NCI-H524 treated with DMSO at 0.1 percent for 48 hours (cell line): Measurements from ENCODE around the gene WDR31.
"Not testable (repeated sequence)": the region's sequence is repeated elsewhere in the genome, so short reads cannot be mapped to it uniquely, and the experiment has no call there.

Source experiments
- DNase-seq: peaks from one replicate; lab custom pipeline; 2025; lab: John Stamatoyannopoulos, UW

WDR31 gene

GRCh38 chr9:113298311-113298710 is 41.8 kb downstream of the WDR31 start:
- DNase-seq: no peak

GRCh38 chr9:113296796-113297558 is 43.1 kb downstream of the WDR31 start:
- peak; percentile 77 for DNase-seq

GRCh38 chr9:113296247-113296646 is 43.8 kb downstream of the WDR31 start:
- DNase-seq: not testable (repeated sequence)

DNA sequence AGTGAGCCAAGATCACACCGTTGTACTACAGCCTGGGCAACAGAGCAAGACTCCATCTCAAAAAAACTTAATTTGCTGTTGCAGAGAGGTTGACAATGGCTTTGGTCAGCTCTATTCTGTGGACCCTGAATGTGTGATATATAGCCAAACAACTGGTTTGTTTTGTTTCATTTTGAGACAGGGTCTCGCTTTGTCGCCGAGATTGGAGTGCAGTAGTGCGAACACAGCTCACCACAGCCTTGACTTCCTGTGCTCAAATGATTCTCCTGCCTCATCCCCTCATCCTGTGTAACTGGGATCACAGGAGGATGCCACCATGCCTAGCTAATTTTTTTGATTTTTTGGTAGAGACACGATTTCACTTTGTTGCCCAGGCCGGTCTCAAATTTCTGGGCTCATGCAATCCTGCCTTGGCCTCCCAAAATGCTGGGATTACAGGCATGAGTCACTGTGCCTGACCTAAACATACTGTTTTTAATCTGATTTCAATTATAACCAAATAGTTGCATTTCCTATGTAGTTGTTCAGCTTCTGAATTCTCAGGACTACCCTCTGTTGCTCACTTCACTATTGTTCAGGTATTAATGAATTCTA is 46.7 kb downstream of the WDR31 start:
- no peak for DNase-seq

DNA sequence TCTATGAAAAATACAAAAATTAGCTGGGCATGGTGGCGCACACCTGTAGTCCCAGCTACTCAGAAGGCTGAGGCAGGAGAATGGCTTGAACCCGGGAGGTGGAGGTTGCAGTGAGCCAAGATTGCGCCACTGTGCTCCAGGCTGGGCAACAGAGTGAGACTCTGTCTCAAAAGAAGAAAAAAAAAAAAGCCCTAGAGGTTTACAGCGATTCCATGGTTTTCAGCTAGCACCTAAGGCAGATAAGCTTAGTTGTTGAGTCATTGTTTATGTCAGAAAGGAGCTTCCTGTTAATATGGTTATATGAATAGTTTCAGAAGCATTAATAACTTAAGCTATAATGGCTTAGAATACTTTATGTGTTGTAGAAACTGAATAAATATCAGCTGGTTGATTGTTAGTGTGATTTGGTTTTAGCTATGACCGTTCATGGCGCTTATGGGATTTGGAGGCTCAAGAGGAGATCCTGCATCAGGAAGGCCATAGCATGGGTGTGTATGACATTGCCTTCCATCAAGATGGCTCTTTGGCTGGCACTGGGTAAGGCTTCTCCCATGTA is 49.9 kb downstream of the WDR31 start:
- no peak for DNase-seq

GRCh38 chr9:113289091-113289490 is 51.0 kb downstream of the WDR31 start:
- no peak for DNase-seq

DNA sequence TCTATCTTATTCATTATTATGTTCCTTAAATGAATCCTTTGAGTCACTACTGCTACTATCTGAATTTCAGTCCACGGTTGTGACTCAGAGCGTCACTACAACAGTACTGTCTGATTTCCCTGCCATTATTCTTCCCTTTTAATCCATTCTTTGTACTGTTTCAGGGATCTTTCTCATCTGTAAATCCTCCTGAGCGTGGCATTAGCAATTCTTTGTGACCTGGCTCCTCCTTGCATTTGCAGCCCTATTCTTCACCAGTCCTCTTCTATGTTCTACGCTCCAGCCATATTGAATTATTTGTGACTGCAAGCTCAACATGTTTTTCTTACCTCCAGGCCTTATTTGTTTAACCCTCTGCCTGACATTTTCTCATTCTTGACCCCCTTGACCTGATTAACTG is 58.7 kb downstream of the WDR31 start:
- no peak for DNase-seq

- DNase-seq: no peak
These were observed 61.2 kb downstream of the WDR31 start for GRCh38 chr9:113278840-113279239.

DNA sequence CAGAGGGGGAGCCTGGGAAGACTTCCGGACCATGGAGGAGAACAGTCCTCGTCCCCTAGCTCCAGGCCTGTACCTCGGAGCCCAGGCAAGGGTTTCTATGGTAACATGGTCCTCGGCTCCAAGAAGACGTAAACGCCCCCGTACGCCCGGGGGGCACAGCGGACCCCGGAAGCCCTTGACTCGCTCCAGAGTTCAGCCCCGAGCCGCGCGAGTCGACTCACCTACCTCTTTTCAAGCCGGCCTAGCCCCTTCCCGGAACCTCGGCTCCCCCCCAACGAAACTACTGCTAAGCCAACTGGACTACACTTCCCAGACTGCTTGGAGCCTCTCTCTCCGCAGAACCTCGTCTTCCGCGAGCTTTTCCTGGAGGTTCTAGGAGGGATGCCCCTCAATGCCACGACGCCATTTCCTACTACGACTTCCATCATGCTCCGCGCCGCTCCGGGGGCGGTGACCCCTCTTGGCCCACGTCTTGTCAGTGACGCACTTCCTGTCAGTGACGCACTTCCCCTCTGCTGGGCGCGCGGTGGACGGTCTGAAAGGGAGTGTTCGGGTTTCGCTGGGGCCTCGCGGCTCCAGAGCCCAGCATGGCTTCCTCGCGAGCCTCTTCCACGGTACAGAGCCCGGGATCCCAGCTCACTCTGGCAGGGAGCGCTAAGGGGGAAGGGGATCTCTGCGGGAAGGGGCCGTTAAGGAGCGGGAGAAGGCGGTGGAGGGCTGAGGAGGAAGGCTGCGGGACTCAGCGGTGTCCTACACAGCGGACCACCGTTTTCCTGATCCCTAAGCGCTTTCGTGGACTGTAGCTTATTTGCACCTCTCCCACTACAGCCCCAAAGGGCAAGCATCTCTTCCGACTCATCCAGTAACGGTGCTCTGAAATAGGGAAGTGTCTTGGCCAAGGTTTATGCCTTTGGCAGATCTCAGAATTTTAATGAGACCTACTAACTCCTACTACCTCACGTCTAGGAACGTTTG is 64.6 kb downstream of the WDR31 start, which contains the start of the genes CDC26 and PRPF4:
CDC26 (minus strand) TSS at position 416 of the 975 bp plus-strand sequence. CDS start 3,065 bp downstream, outside the sequence.
PRPF4 (plus strand) TSS at position 502 of the 975 bp plus-strand sequence; CDS start at position 588, 86 bp downstream.
- peak; percentile 99 for DNase-seq

DNA sequence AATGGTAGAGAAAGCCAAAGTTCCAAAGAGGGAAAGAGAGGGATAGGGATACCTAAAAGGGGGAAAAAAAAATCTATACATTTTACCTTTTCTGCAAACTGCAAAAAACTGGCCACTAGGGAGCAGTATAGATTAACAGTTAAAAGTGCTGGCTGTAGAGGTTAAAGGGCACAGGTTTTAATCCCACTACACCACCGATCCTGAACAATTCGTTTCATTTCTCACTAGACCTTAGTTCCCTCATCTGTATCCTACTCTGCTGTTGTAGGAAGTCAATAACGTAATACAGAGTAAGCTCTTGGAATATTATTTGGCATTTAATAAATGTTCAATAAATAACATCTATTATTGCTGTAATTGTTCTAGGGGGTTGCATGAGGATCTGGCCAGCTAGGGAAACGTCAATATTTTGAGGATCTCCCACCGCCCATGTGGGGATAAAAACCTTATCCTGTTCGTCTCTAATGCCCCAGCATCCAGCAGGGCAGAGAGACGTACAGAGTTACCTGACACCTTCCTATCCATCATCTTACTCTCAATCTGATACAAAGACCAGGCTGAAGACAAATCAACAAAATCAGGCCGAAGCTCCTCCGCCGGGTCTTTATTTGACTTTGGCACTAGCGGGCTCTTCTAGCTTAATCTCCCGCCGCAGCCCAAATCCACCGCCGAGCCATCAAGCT is 65.5 kb downstream of the WDR31 start:
- DNase-seq: peak; percentile 20

DNA sequence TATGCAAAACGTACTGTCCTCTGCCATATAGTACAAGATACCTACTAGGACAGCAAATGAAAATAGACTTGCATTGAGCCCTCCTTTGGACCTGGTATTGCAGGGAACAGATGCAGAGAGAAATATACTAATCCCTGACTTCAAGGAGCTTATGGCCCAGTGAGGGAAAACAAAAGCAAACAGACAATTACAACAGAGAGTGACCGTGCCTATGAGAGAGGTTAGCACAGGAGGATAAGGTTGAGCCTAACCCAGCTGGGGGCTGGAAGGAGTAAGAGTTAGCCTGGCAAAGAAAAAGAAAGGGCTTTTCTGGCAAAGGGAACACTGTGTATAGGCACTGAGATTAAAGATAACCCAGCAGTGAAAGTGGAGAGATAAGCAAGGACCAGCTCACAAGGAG is 70.2 kb downstream of the WDR31 start:
- DNase-seq: no peak

GRCh38 chr9:113269355-113269754 is 70.7 kb downstream of the WDR31 start:
- DNase-seq: no peak

DNA sequence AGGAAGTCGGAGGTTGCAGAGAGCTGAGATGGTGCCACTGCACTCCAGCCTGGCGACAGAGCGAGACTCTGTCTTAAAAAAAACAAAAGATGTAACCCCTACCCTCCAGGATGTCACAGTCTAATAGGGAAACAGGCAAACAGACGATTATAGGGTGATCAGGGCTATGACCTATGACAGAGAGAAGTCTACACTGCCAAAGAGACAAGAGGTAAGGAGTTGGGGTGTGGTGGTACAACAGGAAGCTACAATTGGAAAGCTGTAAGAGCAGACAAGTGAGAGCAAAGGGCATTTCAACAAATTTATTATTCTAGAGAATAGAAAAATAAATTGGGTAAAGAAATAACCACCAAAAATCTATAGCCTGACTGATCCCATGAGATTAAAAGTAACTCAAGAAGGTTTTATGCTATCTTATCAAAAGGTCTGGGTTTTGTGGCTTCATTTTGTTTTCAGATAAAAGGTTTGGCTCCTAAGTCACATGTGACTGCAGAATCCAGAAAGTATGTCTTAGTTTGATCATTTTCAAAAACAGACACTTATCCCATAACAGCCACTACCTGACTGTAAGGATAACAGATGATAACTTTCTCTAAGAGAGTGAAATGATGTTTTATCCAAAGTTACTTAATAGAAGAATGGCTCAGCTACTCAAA is 72.0 kb downstream of the WDR31 start:
- DNase-seq: no peak

GRCh38 chr9:113266174-113266573 is 73.9 kb downstream of the WDR31 start:
- DNase-seq: peak; percentile 68
